HG03558 (cell line): ENCODE data around the gene SDF2L1.
"Not testable (repeated sequence)": the region's sequence is repeated elsewhere in the genome, so short reads cannot be mapped to it uniquely, and the experiment has no call there.

ENCODE experiments used
- ATAC-seq: cut with Tn5 transposase; IDR thresholded peaks from one replicate; pipeline ENCODE4 v1.9.1; 2021; ENCODE audit warnings: moderate number of reproducible peaks; ENCODE audit not compliant: unreplicated experiment; ENCODE audit errors: extremely low read depth

The SDF2L1 gene

GRCh38 chr22:21684492-21685163, 42.5 kb downstream of the SDF2L1 start:
- no peak for ATAC-seq

- ATAC-seq: no peak
Observed at GRCh38 chr22:21685164-21685513, 43.0 kb downstream of the SDF2L1 start.

GRCh38 chr22:21686193-21686608, 44.1 kb downstream of the SDF2L1 start:
- no peak for ATAC-seq

GRCh38 chr22:21686634-21687393, 44.7 kb downstream of the SDF2L1 start:
- no peak for ATAC-seq

- ATAC-seq: no peak
Observed at GRCh38 chr22:21687685-21688259, 45.7 kb downstream of the SDF2L1 start.

GRCh38 chr22:21688341-21688705, 46.2 kb downstream of the SDF2L1 start:
- ATAC-seq: no peak

GRCh38 chr22:21688706-21689381, 46.7 kb downstream of the SDF2L1 start:
- no peak for ATAC-seq

GRCh38 chr22:21690401-21690801, 48.3 kb downstream of the SDF2L1 start:
- ATAC-seq: no peak

- no peak for ATAC-seq
Observed at GRCh38 chr22:21691816-21692215, 49.7 kb downstream of the SDF2L1 start.

GRCh38 chr22:21692856-21693255, 50.8 kb downstream of the SDF2L1 start:
- not testable (repeated sequence) for ATAC-seq

- no peak for ATAC-seq
Observed at GRCh38 chr22:21693333-21693998, 51.4 kb downstream of the SDF2L1 start.
